T follicular helper cell (primary cell): ENCODE measurements around the gene FRMD4B.

Experiments
- DNase-seq: peaks from one replicate; pipeline ENCODE4 v3.0.0-alpha.2; 2020; ENCODE audit warnings: low read depth

FRMD4B gene

GRCh38 chr3:69405067-69405466 is 19.2 kb upstream of the FRMD4B start:
- no peak for DNase-seq

GRCh38 chr3:69403454-69403853 is 17.6 kb upstream of the FRMD4B start:
- no peak for DNase-seq

GRCh38 chr3:69400683-69401082 is 14.8 kb upstream of the FRMD4B start:
- DNase-seq: no peak

- DNase-seq: no peak
Observed at GRCh38 chr3:69392850-69393249, 7.0 kb upstream of the FRMD4B start.

- no peak for DNase-seq
Observed at GRCh38 chr3:69392415-69392814, 6.5 kb upstream of the FRMD4B start.

- no peak for DNase-seq
Observed at GRCh38 chr3:69391554-69391953, 5.7 kb upstream of the FRMD4B start.

- no peak for DNase-seq
Observed at GRCh38 chr3:69390771-69391170, 4.9 kb upstream of the FRMD4B start.

- DNase-seq: no peak
Observed at GRCh38 chr3:69389520-69390248, 3.8 kb upstream of the FRMD4B start.

- no peak for DNase-seq
Observed at GRCh38 chr3:69388241-69388640, 2.4 kb upstream of the FRMD4B start.

- DNase-seq: no peak
Observed at GRCh38 chr3:69386556-69387385, 883 bp upstream of the FRMD4B start.

- no peak for DNase-seq
Observed at GRCh38 chr3:69385123-69385722, 665 bp downstream of the FRMD4B start.

GRCh38 chr3:69384326-69384725 is 1.6 kb downstream of the FRMD4B start:
- no peak for DNase-seq

GRCh38 chr3:69379661-69380060 is 6.2 kb downstream of the FRMD4B start:
- DNase-seq: no peak

GRCh38 chr3:69378112-69378802 is 7.6 kb downstream of the FRMD4B start:
- no peak for DNase-seq

- no peak for DNase-seq
Observed at GRCh38 chr3:69377262-69377661, 8.6 kb downstream of the FRMD4B start.

- no peak for DNase-seq
Observed at GRCh38 chr3:69376731-69377130, 9.2 kb downstream of the FRMD4B start.

GRCh38 chr3:69371816-69372215 is 14.1 kb downstream of the FRMD4B start:
- DNase-seq: no peak

GRCh38 chr3:69370901-69371301 is 15.0 kb downstream of the FRMD4B start:
- DNase-seq: no peak

GRCh38 chr3:69370156-69370883 is 15.6 kb downstream of the FRMD4B start:
- DNase-seq: no peak

- no peak for DNase-seq
Observed at GRCh38 chr3:69368129-69368741, 17.7 kb downstream of the FRMD4B start.

GRCh38 chr3:69367586-69367985 is 18.3 kb downstream of the FRMD4B start:
- no peak for DNase-seq
